Esophagus squamous epithelium (tissue), 4 donors: ENCODE measurements around the gene HMMR.

Source experiments
- CTCF ChIP-seq, 6 experiments: fragments of 450-650 bp in 4 of 6; fragments of 200-600 bp in 2 of 6; sonication (generic) in 2 of 6; IDR thresholded peaks; one replicate each; pipeline ENCODE4 v1.5.1; 2016 to 2019; ENCODE audit warnings: antibody characterized with exemption in 6 of 6, mild to moderate bottlenecking in 4 of 6, moderate library complexity in 4 of 6
- POLR2A ChIP-seq, 4 donors: fragments of 450-650 bp; IDR thresholded peaks; one replicate each; pipeline ENCODE4 v1.6.1; 2017; ENCODE audit warnings: antibody characterized with exemption in 4 of 4, mild to moderate bottlenecking in 4 of 4, moderate library complexity in 3 of 4

- TF ChIP-seq CTCF (IDR thresholded peaks at IDR 0.05): no peak
- TF ChIP-seq POLR2A (IDR thresholded peaks at IDR 0.05): no peak
Measured at GRCh38 chr5:163512526-163512925, 52.1 kb downstream of the HMMR start.
